Hepatocyte (in vitro differentiated cells): ENCODE measurements around the gene TAPT1.

Experiments
- EZH2 ChIP-seq: fragments of 200-600 bp; sonication (generic); IDR thresholded peaks from 2 replicates; pipeline ENCODE4 v1.6.1; 2016; ENCODE audit warnings: antibody characterized with exemption, mild to moderate bottlenecking, borderline replicate concordance
- TF ChIP-seq, protein P1 (sequence below): fragments of 200-600 bp; sonication (generic); IDR thresholded peaks from 2 replicates; pipeline ENCODE4 v1.5.1; 2016; ENCODE audit warnings: antibody characterized with exemption, mild to moderate bottlenecking; ENCODE audit not compliant: poor library complexity

DNA sequence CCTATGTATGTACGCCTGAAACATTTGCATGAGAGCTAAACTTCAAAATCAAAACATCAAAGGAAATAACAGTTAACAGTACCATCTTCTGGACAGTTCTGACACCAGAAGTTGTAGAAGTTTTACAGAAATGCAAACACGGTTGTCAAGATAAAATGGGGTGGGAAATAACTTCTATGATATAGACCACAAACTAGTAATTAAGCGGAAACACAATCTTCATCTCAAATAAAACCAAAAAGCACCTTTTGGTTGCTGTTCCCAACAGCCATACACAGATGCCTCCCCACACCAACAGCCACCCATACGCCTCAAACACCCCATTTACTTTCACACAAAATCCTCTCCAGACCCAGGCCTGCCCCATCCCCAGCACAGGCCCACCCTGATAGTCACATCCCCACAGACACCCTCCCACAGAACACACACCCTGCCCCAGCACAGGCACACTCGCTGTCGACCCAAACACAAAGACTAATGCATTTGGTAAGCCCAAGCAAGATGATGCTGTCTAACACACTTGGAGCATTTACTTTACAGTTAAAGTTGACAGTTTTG lies 64.3 kb downstream of the TAPT1 start:
- TF ChIP-seq, protein P1, sequence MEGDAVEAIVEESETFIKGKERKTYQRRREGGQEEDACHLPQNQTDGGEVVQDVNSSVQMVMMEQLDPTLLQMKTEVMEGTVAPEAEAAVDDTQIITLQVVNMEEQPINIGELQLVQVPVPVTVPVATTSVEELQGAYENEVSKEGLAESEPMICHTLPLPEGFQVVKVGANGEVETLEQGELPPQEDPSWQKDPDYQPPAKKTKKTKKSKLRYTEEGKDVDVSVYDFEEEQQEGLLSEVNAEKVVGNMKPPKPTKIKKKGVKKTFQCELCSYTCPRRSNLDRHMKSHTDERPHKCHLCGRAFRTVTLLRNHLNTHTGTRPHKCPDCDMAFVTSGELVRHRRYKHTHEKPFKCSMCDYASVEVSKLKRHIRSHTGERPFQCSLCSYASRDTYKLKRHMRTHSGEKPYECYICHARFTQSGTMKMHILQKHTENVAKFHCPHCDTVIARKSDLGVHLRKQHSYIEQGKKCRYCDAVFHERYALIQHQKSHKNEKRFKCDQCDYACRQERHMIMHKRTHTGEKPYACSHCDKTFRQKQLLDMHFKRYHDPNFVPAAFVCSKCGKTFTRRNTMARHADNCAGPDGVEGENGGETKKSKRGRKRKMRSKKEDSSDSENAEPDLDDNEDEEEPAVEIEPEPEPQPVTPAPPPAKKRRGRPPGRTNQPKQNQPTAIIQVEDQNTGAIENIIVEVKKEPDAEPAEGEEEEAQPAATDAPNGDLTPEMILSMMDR: peak; percentile 23
- no peak for TF ChIP-seq EZH2
